ENCODE data around the gene ECE1. TPM values are rescaled to one million over a fixed set of nuclear protein-coding genes. Genes with fewer than 3 reads are reported as not detected.

Gene ECE1
- total RNA-seq, 5 donors from 2014 or later (not counting 1 experiment from before 2014, with no cell fraction given) = 81.0 to 94.5 (median 87.1) TPM

DNA sequence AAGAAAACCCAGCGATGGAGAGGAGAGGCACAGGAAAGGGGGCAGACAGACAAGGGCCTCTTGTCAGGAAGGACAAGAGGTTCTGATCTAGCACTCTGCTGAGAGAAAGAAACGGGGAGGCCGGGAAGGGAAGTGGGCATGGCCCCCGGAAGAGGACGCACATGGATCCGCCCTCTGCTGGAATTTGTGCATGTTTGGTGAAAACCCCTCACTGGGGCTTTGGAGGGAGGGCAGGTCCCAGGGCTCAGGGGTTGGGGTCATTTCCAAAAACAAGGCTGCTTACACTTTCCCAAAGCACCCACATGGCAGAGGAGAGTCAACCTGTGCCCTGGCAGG is 32.4 kb upstream of the ECE1 start:
- H3K4me1 Mint-ChIP-seq = peaks cover 69 to 86% (median 77%) of the 10 kb centered on the region in 3 donors

GRCh38 chr1:21321963-21322680 is 31.9 kb upstream of the ECE1 start:
- H3K4me3 Mint-ChIP-seq = peak overlapping the region in 1 of 3 donors; percentile 83
- peak overlapping the region; percentile 26 for H3K27ac ChIP-seq (ENCODE audit: low read length)
- H3K36me3 Mint-ChIP-seq = peaks cover 16% of the 10 kb centered on the region
- peaks cover 65 to 82% (median 73%) of the 10 kb centered on the region in 3 donors for H3K4me1 Mint-ChIP-seq
- peaks cover 0 to 11% of the 10 kb centered on the region in 2 donors for H3K36me3 ChIP-seq (ENCODE audit: control insufficient read depth in 2 of 2, extremely low read depth in 1 of 2, insufficient read depth in 1 of 2, low read length in 1 of 2)
- H3K9me3 Mint-ChIP-seq = no peaks in the 10 kb centered on the region
- WGBS (ENCODE audit: insufficient coverage) = 75% methylated on average over 2 of the region's 9 CpGs
- no peaks in the 10 kb centered on the region for H3K27me3 ChIP-seq (replicated peaks in 1 of 2; ENCODE audit: control insufficient read depth in 2 of 2, extremely low read depth in 1 of 2, insufficient read depth in 2 of 2, low read length in 1 of 2)
- ChIA-PET CTCF (interaction anchor here in 1 of 2 donors (2.6 kb wide), 1 partner anchor 22 kb away, joined by 7 read pairs; no protein-coding TSS in a partner anchor), POLR2A (no interaction called here)
- no peak overlapping the region for H3K4me3 ChIP-seq (ENCODE audit: control insufficient read depth in 1 of 2, extremely low read depth in 1 of 2, low read length in 1 of 2)
- H3K9me3 ChIP-seq = no peaks in the 10 kb centered on the region
- H3K4me1 ChIP-seq (ENCODE audit: control insufficient read depth in 1 of 2, extremely low read depth in 1 of 2, insufficient read depth in 2 of 2, low read length in 2 of 2) = peaks cover 40 to 59% of the 10 kb centered on the region in 2 experiments
- peak overlapping the region; percentile 67 to 88 for H3K27ac Mint-ChIP-seq
- ATAC-seq (replicated peaks in 1 of 4) (no peak), DNase-seq (no peak)
- no peaks in the 10 kb centered on the region for H3K27me3 Mint-ChIP-seq

More for the DNA sequence above, 32.4 kb upstream of the ECE1 start:
- 71% methylated on average over 2 of the region's 6 CpGs for whole genome bisulfite sequencing (ENCODE audit: insufficient coverage)
- no peak for ATAC-seq (replicated peaks in 1 of 4)
- H3K27me3 ChIP-seq (replicated peaks in 1 of 2; ENCODE audit: control insufficient read depth in 2 of 2, extremely low read depth in 1 of 2, insufficient read depth in 2 of 2, low read length in 1 of 2) = no peaks in the 10 kb centered on the region
- H3K9me3 ChIP-seq = no peaks in the 10 kb centered on the region
- peaks cover 40 to 63% of the 10 kb centered on the region in 2 experiments for H3K4me1 ChIP-seq (ENCODE audit: control insufficient read depth in 1 of 2, extremely low read depth in 1 of 2, insufficient read depth in 2 of 2, low read length in 2 of 2)
- no peak for DNase-seq
- ChIA-PET CTCF (no interaction called here), POLR2A (no interaction called here)
- peak overlapping the region in 1 of 3 donors; percentile 83 for H3K4me3 Mint-ChIP-seq
- no peak overlapping the region for H3K4me3 ChIP-seq (ENCODE audit: control insufficient read depth in 1 of 2, extremely low read depth in 1 of 2, low read length in 1 of 2)
- H3K27ac ChIP-seq (ENCODE audit: low read length) = peak overlapping the region; percentile 26
- peaks cover 0 to 6% of the 10 kb centered on the region in 2 donors for H3K36me3 ChIP-seq (ENCODE audit: control insufficient read depth in 2 of 2, extremely low read depth in 1 of 2, insufficient read depth in 1 of 2, low read length in 1 of 2)
- H3K27ac Mint-ChIP-seq = peak overlapping the region; percentile 67 to 88
- H3K36me3 Mint-ChIP-seq = peaks cover 16% of the 10 kb centered on the region
- no peaks in the 10 kb centered on the region for H3K27me3 Mint-ChIP-seq
- no peaks in the 10 kb centered on the region for H3K9me3 Mint-ChIP-seq

GRCh38 chr1:21320410-21321108 is 30.3 kb upstream of the ECE1 start:
- Histone ChIP-seq H3K27me3 (replicated peaks in 1 of 2; ENCODE audit: control insufficient read depth in 2 of 2, extremely low read depth in 1 of 2, insufficient read depth in 2 of 2, low read length in 1 of 2) (no peaks in the 10 kb centered on the region), H3K27ac (ENCODE audit: low read length) (no peak overlapping the region), H3K4me1 (ENCODE audit: control insufficient read depth in 1 of 2, extremely low read depth in 1 of 2, insufficient read depth in 2 of 2, low read length in 2 of 2) (peaks cover 31 to 43% of the 10 kb centered on the region in 2 experiments), H3K9me3 (no peaks in the 10 kb centered on the region), H3K36me3 (ENCODE audit: control insufficient read depth in 2 of 2, extremely low read depth in 1 of 2, insufficient read depth in 1 of 2, low read length in 1 of 2) (peaks cover 0 to 11% of the 10 kb centered on the region in 2 donors), H3K4me3 (ENCODE audit: control insufficient read depth in 1 of 2, extremely low read depth in 1 of 2, low read length in 1 of 2) (no peak overlapping the region)
- Mint-ChIP-seq H3K36me3 (peaks cover 16% of the 10 kb centered on the region), H3K4me3 (no peak overlapping the region), H3K27me3 (no peaks in the 10 kb centered on the region), H3K4me1 (peaks cover 57 to 73% (median 63%) of the 10 kb centered on the region in 3 donors), H3K9me3 (no peaks in the 10 kb centered on the region), H3K27ac (peak overlapping the region in 1 of 2 donors; percentile 16)
- ChIA-PET POLR2A (no interaction called here), CTCF (interaction anchor here in 1 of 2 donors (1.2 to 2.6 kb wide), 2 partner anchors 21 to 50 kb away, joined by 4 to 7 read pairs; no protein-coding TSS in a partner anchor)
- ATAC-seq (replicated peaks in 1 of 4) (no peak), DNase-seq (no peak)
- 97% methylated on average over 9 of the region's 12 CpGs for WGBS (ENCODE audit: insufficient coverage)

DNA sequence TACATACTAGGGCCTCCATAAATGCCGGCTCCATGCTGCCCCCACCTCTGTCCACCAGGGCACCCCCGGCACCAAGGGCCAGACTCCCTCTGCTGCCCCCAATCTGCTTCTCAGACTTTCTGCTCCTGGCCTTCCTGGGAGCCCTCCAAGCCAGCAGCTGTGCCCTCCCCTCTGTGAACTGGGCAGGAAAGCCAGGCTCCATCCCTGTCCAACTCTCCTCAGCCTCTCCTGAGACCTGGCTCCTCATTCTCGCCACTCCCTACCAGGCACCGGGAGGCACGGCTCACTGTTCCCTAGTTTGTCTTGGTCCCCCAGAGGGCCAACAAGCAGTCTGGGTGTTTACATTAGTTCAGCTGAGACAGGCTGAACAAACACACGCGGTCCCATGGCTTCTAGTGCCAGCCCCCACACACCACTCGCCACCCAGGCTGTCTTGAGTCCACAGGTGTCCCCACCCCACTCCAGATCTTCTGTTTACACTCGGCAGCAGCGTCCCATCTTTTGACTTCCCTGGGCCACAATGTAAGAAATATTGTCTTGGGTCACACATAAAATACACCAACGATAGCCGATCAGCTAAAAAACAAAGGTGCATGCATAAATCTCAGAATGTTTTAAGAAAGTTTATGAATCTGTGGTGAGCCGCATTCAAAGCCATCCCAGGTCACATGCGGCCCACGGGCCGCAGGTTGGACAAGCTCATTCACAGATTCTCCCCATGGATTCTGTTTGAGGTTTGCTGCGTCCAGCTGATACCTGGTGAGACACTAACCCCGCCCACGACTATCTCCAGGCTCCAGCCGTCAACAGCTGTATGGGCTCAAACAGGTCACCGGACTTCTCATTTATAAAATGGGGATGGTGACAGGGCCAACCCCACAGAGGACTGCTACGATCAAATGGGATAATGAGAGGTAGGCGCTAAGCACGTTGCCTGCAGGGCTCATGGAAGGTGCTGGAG is 29.5 kb upstream of the ECE1 start:
- no peak overlapping the region for H3K27ac ChIP-seq (ENCODE audit: low read length)
- DNase-seq (no peak), ATAC-seq (replicated peaks in 1 of 4) (no peak)
- POLR2A ChIA-PET = no interaction called here
- no peak overlapping the region for H3K4me3 Mint-ChIP-seq
- peaks cover 23 to 35% of the 10 kb centered on the region in 2 experiments for H3K4me1 ChIP-seq (ENCODE audit: control insufficient read depth in 1 of 2, extremely low read depth in 1 of 2, insufficient read depth in 2 of 2, low read length in 2 of 2)
- no peaks in the 10 kb centered on the region for H3K9me3 Mint-ChIP-seq
- no peaks in the 10 kb centered on the region for H3K27me3 ChIP-seq (replicated peaks in 1 of 2; ENCODE audit: control insufficient read depth in 2 of 2, extremely low read depth in 1 of 2, insufficient read depth in 2 of 2, low read length in 1 of 2)
- H3K4me3 ChIP-seq (ENCODE audit: control insufficient read depth in 1 of 2, extremely low read depth in 1 of 2, low read length in 1 of 2) = no peak overlapping the region
- H3K4me1 Mint-ChIP-seq = peaks cover 52 to 67% (median 60%) of the 10 kb centered on the region in 3 donors
- peaks cover 17% of the 10 kb centered on the region for H3K36me3 Mint-ChIP-seq
- CTCF ChIA-PET = interaction anchor here in 1 of 2 donors (1.2 to 2.6 kb wide), 2 partner anchors 20 to 49 kb away, joined by 4 to 7 read pairs; no protein-coding TSS in a partner anchor
- no peaks in the 10 kb centered on the region for H3K9me3 ChIP-seq
- peaks cover 0 to 11% of the 10 kb centered on the region in 2 donors for H3K36me3 ChIP-seq (ENCODE audit: control insufficient read depth in 2 of 2, extremely low read depth in 1 of 2, insufficient read depth in 1 of 2, low read length in 1 of 2)
- 95% methylated on average over 15 of the region's 24 CpGs for WGBS (ENCODE audit: insufficient coverage)
- peak overlapping the region in 1 of 2 donors; percentile 31 for H3K27ac Mint-ChIP-seq
- H3K27me3 Mint-ChIP-seq = no peaks in the 10 kb centered on the region

GRCh38 chr1:21318714-21319159 is 28.5 kb upstream of the ECE1 start:
- no peak overlapping the region for H3K4me3 Mint-ChIP-seq
- CTCF ChIA-PET = no interaction called here
- no peak for DNase-seq
- no peak for ATAC-seq (replicated peaks in 1 of 4)
- peaks cover 50 to 64% (median 57%) of the 10 kb centered on the region in 3 donors for H3K4me1 Mint-ChIP-seq
- H3K27me3 Mint-ChIP-seq = no peaks in the 10 kb centered on the region
- H3K27ac Mint-ChIP-seq = no peak overlapping the region
- Histone ChIP-seq H3K27ac (ENCODE audit: low read length) (no peak overlapping the region), H3K9me3 (no peaks in the 10 kb centered on the region), H3K4me3 (ENCODE audit: control insufficient read depth in 1 of 2, extremely low read depth in 1 of 2, low read length in 1 of 2) (no peak overlapping the region), H3K27me3 (replicated peaks in 1 of 2; ENCODE audit: control insufficient read depth in 2 of 2, extremely low read depth in 1 of 2, insufficient read depth in 2 of 2, low read length in 1 of 2) (no peaks in the 10 kb centered on the region), H3K36me3 (ENCODE audit: control insufficient read depth in 2 of 2, extremely low read depth in 1 of 2, insufficient read depth in 1 of 2, low read length in 1 of 2) (peaks cover 0 to 11% of the 10 kb centered on the region in 2 donors), H3K4me1 (ENCODE audit: control insufficient read depth in 1 of 2, extremely low read depth in 1 of 2, insufficient read depth in 2 of 2, low read length in 2 of 2) (peaks cover 14 to 27% of the 10 kb centered on the region in 2 experiments)
- H3K36me3 Mint-ChIP-seq = peaks cover 20% of the 10 kb centered on the region
- WGBS (ENCODE audit: insufficient coverage) = 98% methylated on average over 12 of the region's 16 CpGs
- POLR2A ChIA-PET = no interaction called here
- H3K9me3 Mint-ChIP-seq = no peaks in the 10 kb centered on the region

All from T-cell (primary cell).